Panc1 (cell line): ENCODE measurements around the gene RNF34. TPM values are rescaled to one million over a fixed set of nuclear protein-coding genes. Genes with fewer than 3 reads are reported as not detected.
"Not testable (repeated sequence)": the region's sequence is repeated elsewhere in the genome, so short reads cannot be mapped to it uniquely, and the experiment has no call there.

ENCODE experiments used
- ATAC-seq: fragments of 200-7000 bp; cut with Tn5 transposase; 2 replicates; pipeline ENCODE4 v1.9.1; 2020; ENCODE audit warnings: mild to moderate bottlenecking, moderate library complexity
- BruUV-seq: library from RNA; stranded (reverse); fragments of 400-500 nt; replicated peaks from 2 replicates; lab custom pipeline; 2021; lab: Mats Ljungman, UMichigan
- CTCF ChIA-PET: fragments of 300-600 bp; sonication (Branson Sonifier 250); formaldehyde crosslinking; loops from one replicate; lab custom pipeline; 2022; ENCODE audit warnings: antibody characterized with exemption; lab: Charles Lee
- POLR2A ChIA-PET: fragments of 300-600 bp; sonication (Branson Sonifier 250); formaldehyde crosslinking; loops from one replicate; lab custom pipeline; 2022; ENCODE audit warnings: antibody characterized with exemption; lab: Charles Lee
- DNase-seq: peaks from one replicate; pipeline ENCODE4 v3.0.0-alpha.2; 2010; ENCODE audit warnings: low read depth, low spot score
- H3K27ac ChIP-seq: 2 replicates; pipeline ENCODE4 v1.5.1; 2011; ENCODE audit warnings: mild to moderate bottlenecking, low read length, inconsistent platforms
- H3K27me3 ChIP-seq: fragments of 200-500 bp; sonication (Bioruptor generic); 2 replicates; pipeline ENCODE4 v1.6.0; 2014; ENCODE audit warnings: low read length, inconsistent platforms; ENCODE audit not compliant: control insufficient read depth, insufficient read depth
- H3K36me3 ChIP-seq: fragments of 200-500 bp; sonication (Bioruptor generic); 2 replicates; pipeline ENCODE4 v1.5.1; 2014; ENCODE audit warnings: inconsistent platforms, mild to moderate bottlenecking, low read length, moderate library complexity; ENCODE audit not compliant: control insufficient read depth, insufficient read depth
- H3K4me1 ChIP-seq: 2 replicates; pipeline ENCODE4 v1.5.1; 2011; ENCODE audit warnings: inconsistent platforms, mild to moderate bottlenecking, low read length, moderate library complexity; ENCODE audit not compliant: control insufficient read depth, insufficient read depth
- H3K4me3 ChIP-seq, 2 experiments: 2 replicates each; pipeline ENCODE4 v1.5.1; 2011 to 2012; ENCODE audit warnings: low read depth in 2 of 2, low read length in 2 of 2, mild to moderate bottlenecking in 2 of 2, inconsistent platforms in 1 of 2, moderate library complexity in 1 of 2
- H3K9me3 ChIP-seq: fragments of 200-500 bp; sonication (Bioruptor generic); 2 replicates; pipeline ENCODE4 v1.5.1; 2014; ENCODE audit warnings: low read depth, mild to moderate bottlenecking, inconsistent platforms, low read length, moderate library complexity; ENCODE audit not compliant: control insufficient read depth, insufficient read depth
- CTCF ChIP-seq: fragments of 450-650 bp; IDR thresholded peaks from 2 replicates; pipeline ENCODE4 v1.5.1; 2017; ENCODE audit warnings: mild to moderate bottlenecking
- POLR2AphosphoS5 ChIP-seq: IDR thresholded peaks from 2 replicates; pipeline ENCODE4 v1.6.1; 2012; ENCODE audit warnings: mild to moderate bottlenecking, low read depth, low read length, moderate library complexity
- REST ChIP-seq, 2 experiments: IDR thresholded peaks; 2 replicates each; pipeline ENCODE4 v1.6.1; 2011 to 2012; ENCODE audit warnings: low read depth in 2 of 2, control low read depth in 1 of 2, low read length in 1 of 2, mild to moderate bottlenecking in 1 of 2, moderate library complexity in 1 of 2; ENCODE audit not compliant: insufficient read depth in 1 of 2
- in situ Hi-C: cut with HindIII; loops from 2 replicates; pipeline ENCODE4 v1.10.0; 2016; ENCODE audit warnings: low sequenced_read_pairs, low pct_unique_long_range_greater_than_20kb
- intact Hi-C: fragments of 100-400 bp; cut with micrococcal nuclease; formaldehyde crosslinking; loops from one replicate; pipeline ENCODE4 v1.10.0; 2022; ENCODE audit not compliant: unreplicated experiment
- total RNA-seq: library from RNA; stranded (reverse); gene quantifications from one replicate; pipeline ENCODE4 v1.2.1, GENCODE V29; 2021; ENCODE audit not compliant: unreplicated experiment

RNF34 gene
- total RNA-seq, 1 experiment from 2014 or later: 52.4 TPM

- BruUV-seq: no TSS peak
- ChIA-PET CTCF (interaction anchor here (0.7 kb wide), 1 partner anchor 598 kb away, joined by 6 read pairs; no protein-coding TSS in a partner anchor), POLR2A (no interaction called here)
These were observed 26.2 kb upstream of the RNF34 start for GRCh38 chr12:121373755-121374154.

GRCh38 chr12:121374336-121374735 lies 25.6 kb upstream of the RNF34 start:
- H3K27ac ChIP-seq, H3K36me3 ChIP-seq, DNase-seq, H3K27me3 ChIP-seq, POLR2A ChIA-PET, H3K4me3 ChIP-seq, H3K4me1 ChIP-seq, in situ Hi-C loops, BruUV-seq, H3K9me3 ChIP-seq, ATAC-seq, intact Hi-C loops: not testable (repeated sequence)
- CTCF ChIA-PET: interaction anchor here (0.7 kb wide), 1 partner anchor 597 kb away, joined by 6 read pairs; no protein-coding TSS in a partner anchor

More at GRCh38 chr12:121373755-121374154, 26.2 kb upstream of the RNF34 start:
- in situ Hi-C loops (no loop called here), intact Hi-C loops (no loop called here)
- H3K4me1 ChIP-seq: no peaks in the 10 kb centered on the region
- ATAC-seq (no peak), DNase-seq (no peak)
- no peak overlapping the region for H3K27ac ChIP-seq
- TF ChIP-seq CTCF (no peak), POLR2AphosphoS5 (no peak), REST (IDR thresholded peaks at IDR 0.05; ENCODE audit: insufficient read depth in 1 of 2, low read depth in 2 of 2, low read length in 1 of 2) (no peak)
- H3K4me3 ChIP-seq: no peak overlapping the region
- no peaks in the 10 kb centered on the region for H3K9me3 ChIP-seq
- H3K36me3 ChIP-seq: no peaks in the 10 kb centered on the region
- H3K27me3 ChIP-seq: no peaks in the 10 kb centered on the region

GRCh38 chr12:121374945-121375584 lies 24.9 kb upstream of the RNF34 start:
- ATAC-seq, H3K27me3 ChIP-seq, H3K4me1 ChIP-seq, BruUV-seq, intact Hi-C loops, H3K27ac ChIP-seq, H3K36me3 ChIP-seq, CTCF ChIA-PET, H3K4me3 ChIP-seq, POLR2A ChIA-PET, H3K9me3 ChIP-seq, DNase-seq, in situ Hi-C loops: not testable (repeated sequence)
